ENCODE measurements around the gene FNDC5.

FNDC5 gene

GRCh38 chr1:32897082-32898049, 26.7 kb upstream of the FNDC5 start:
- no peak for DNase-seq

- no peak for DNase-seq
These were observed 25.7 kb upstream of the FNDC5 start for GRCh38 chr1:32896451-32896850.

GRCh38 chr1:32895325-32896215, 24.9 kb upstream of the FNDC5 start:
- no peak for DNase-seq

- no peak for DNase-seq
These were observed 24.0 kb upstream of the FNDC5 start for GRCh38 chr1:32894681-32895080.

- no peak for DNase-seq
These were observed 23.4 kb upstream of the FNDC5 start for GRCh38 chr1:32894019-32894600.

GRCh38 chr1:32893198-32894018, 22.7 kb upstream of the FNDC5 start:
- no peak for DNase-seq

- DNase-seq: no peak
These were observed 21.9 kb upstream of the FNDC5 start for GRCh38 chr1:32892368-32893197.

GRCh38 chr1:32891630-32892029, 20.9 kb upstream of the FNDC5 start:
- DNase-seq: no peak

- no peak for DNase-seq
These were observed 20.5 kb upstream of the FNDC5 start for GRCh38 chr1:32891241-32891570.

GRCh38 chr1:32890516-32891240, 20.0 kb upstream of the FNDC5 start:
- DNase-seq: no peak

GRCh38 chr1:32889731-32890278, 19.1 kb upstream of the FNDC5 start:
- DNase-seq: no peak

- no peak for DNase-seq
These were observed 18.1 kb upstream of the FNDC5 start for GRCh38 chr1:32888677-32889420.

- no peak for DNase-seq
These were observed 17.4 kb upstream of the FNDC5 start for GRCh38 chr1:32888134-32888533.

- no peak for DNase-seq
These were observed 16.9 kb upstream of the FNDC5 start for GRCh38 chr1:32887623-32888022.

GRCh38 chr1:32886828-32887414, 16.2 kb upstream of the FNDC5 start:
- DNase-seq: no peak

- DNase-seq: peak in 1 of 2 donors; percentile 52
These were observed 15.5 kb upstream of the FNDC5 start, which contains the start of gene HPCA for GRCh38 chr1:32886004-32886827. TSS of gene HPCA (plus strand) at chr1:32886491. CDS start at chr1:32888899, 2,408 bp downstream.

- DNase-seq: no peak
These were observed 14.9 kb upstream of the FNDC5 start for GRCh38 chr1:32885676-32886003.

GRCh38 chr1:32884726-32885125, 14.0 kb upstream of the FNDC5 start:
- DNase-seq: no peak

- no peak for DNase-seq
These were observed 13.3 kb upstream of the FNDC5 start for GRCh38 chr1:32884032-32884372.

Measured in inflammatory macrophage treated with lipopolysaccharide for 1 hour (primary cell).